HG03135 (cell line): ENCODE results near the gene UPF1.

ENCODE experiments used
- ATAC-seq: cut with Tn5 transposase; IDR thresholded peaks from one replicate; pipeline ENCODE4 v1.9.1; 2021; ENCODE audit warnings: mild to moderate bottlenecking, moderate library complexity; ENCODE audit not compliant: unreplicated experiment

The UPF1 gene

DNA sequence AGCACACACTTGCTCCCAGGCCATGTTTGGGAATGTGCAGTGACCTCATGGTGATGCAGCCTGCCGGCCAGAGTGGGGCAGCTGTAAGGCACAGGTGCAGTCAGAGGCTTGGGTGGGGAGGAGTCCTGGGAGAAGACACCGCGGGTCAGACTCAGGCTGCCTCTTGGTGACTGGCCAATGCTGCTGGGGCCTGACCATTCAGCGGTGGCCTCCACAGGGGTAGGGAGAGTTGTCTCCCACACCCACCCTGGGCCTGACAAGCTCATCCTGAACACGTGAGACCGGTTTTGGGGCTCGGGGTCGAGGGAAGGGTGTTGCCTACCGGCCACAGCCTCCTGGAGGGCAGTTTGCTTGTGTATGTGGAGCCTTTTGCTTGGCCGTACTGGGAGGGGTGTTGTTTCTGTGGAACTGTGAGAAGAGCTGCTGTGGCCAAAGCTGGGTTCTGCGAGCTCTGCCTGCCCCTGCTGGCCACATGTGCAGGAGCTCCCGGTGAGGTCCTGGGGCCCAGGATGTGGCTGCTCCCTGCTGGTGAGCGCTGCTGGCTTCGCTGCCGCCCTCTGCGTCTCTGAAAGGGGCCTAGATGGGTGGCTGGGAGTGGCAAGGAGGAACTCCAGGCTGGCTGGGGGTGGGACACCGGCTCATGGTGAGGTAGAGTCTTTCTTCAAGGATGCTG is 22.1 kb downstream of the UPF1 start:
- ATAC-seq: no peak

DNA sequence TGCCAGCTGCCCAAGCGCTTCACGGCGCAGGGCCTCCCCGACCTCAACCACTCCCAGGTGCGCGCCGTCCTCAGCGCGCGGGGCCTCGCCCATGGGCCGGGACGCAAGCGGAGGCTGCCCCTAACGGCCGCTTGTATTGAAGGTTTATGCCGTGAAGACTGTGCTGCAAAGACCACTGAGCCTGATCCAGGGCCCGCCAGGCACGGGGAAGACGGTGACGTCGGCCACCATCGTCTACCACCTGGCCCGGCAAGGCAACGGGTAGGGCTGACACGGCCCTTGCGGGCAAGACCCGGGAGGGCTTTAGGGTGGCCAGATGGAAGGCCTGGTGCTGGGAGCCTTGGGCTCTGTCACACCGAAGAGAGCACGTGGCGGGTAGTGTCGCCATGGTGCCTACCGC is 23.2 kb downstream of the UPF1 start:
- ATAC-seq: no peak

DNA sequence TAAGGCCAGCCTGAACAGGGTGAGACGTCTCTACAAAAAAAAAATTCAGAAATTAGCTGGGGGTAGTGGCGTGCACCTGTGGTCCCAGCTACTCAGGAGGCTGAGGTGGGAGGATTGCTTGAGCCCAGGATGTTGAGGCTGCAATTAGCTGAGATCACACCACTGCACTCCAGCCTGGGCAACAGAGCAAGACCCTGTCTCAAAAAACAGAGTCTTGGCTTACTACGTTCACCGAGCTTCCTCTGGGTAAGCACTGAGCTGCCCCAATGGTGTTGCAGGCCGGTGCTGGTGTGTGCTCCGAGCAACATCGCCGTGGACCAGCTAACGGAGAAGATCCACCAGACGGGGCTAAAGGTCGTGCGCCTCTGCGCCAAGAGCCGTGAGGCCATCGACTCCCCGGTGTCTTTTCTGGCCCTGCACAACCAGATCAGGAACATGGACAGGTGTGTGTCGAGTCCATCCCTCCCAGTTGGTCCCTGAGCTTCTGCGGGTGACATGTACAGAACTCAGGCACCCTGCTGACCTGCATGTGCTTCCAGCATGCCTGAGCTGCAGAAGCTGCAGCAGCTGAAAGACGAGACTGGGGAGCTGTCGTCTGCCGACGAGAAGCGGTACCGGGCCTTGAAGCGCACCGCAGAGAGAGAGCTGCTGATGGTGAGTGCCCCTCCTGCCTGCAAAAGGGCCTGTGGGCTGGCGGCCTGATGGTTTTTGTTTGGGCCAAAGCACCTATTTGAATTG is 24.1 kb downstream of the UPF1 start:
- ATAC-seq: no peak

DNA sequence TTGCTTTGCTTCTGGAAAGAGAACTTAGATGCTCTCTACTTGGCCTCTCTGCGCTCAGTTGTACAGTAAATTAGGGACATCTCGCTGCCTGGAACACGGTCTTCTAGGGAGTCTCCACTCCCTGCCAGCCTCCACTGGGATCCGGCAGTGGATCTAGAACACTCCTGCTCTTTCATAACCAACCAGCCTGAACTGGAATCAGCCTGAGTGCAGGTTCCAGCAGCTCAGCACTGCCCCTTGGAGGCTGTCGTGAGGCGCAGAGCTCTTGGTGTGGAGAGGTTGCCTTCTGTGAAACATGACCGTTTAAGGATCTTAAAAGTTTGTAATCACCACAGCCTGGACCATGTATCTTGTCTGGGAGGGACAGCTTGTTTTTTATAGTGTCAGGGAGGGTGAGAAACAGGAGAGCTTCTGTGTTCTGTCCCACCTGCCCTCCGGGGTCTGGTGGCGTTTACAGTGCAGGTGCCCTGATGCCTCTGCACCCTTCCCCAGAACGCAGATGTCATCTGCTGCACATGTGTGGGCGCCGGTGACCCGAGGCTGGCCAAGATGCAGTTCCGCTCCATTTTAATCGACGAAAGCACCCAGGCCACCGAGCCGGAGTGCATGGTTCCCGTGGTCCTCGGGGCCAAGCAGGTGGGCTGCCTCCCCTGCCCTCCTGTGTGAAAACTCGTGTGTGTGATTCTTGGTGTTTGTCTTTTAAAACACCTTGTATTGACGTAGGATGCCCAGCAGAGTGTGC is 24.8 kb downstream of the UPF1 start:
- no peak for ATAC-seq

DNA sequence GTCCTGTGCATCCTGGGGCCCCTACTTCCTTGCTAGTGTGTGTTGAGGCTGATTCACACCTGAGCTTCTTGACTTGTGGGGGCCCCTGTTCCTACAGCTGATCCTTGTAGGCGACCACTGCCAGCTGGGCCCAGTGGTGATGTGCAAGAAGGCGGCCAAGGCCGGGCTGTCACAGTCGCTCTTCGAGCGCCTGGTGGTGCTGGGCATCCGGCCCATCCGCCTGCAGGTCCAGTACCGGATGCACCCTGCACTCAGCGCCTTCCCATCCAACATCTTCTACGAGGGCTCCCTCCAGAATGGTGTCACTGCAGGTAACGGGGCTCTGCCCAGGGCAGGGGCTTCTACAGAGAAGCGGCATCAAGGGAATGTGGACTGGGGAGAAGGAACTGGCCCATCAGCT is 25.5 kb downstream of the UPF1 start:
- ATAC-seq: no peak

DNA sequence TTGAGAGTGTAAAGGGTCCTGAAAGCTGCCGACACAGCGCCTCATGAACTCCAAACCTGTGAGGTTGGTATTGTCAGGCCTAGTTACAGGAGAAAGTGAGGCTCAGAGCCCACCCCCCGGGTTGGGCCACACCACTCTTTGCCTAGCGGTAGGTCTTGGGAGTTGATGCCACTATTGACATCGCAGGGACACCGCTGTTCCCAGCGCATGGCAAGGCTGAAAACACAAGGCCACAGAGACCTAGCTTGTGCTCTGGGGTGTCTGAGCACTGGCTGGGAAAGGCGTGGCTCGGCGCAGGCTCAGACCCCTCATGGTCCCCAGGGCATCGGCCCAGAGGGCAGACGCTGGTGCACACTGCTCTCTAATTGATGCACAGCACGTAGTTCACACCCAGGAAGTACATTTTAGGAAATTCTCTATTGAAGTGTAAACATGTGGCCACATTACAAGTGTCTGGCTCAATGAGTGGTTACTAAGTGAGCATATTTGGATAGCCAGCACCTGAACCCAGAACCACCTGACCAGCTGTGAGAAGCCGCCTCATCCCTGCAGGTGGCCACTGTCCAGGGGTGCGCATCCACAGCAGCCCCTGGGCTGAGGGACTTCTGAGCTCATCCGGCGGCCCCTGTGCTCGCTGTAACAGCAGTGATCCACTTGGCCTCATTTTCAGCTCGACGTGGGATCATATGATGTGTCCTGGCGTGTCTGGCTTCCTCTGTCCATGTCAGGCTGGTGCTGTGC is 27.3 kb downstream of the UPF1 start:
- no peak for ATAC-seq

DNA sequence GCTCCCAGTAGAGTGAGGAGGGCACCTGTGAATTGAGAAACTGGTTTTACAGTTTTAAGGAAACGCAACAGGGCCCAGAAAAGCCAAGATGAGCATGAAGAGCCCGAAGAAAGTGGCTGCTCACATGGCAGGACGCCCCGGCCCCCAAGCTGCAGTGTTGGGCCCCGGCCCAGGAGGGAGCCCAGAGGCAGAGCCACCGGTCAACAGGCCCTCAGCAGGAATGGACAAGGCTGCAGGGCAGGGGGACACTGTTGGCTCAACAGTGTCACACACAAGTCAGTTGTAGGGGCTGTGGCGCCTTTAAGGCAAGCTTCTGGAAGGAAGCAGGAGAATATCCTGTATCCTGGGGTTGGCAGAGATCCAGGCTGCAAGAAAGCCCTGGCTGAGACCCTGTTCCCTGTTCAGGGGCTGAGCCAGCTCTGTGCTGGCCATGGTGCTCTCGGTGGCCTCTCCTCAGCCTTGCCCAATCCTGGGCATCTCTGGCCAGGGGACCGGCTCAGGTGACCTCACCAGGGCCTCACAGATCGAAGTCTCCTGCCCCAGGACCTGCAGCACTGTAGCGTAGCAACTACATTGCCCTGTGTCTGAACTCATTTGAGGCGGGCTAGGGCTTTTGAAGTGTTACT is 28.0 kb downstream of the UPF1 start:
- no peak for ATAC-seq

DNA sequence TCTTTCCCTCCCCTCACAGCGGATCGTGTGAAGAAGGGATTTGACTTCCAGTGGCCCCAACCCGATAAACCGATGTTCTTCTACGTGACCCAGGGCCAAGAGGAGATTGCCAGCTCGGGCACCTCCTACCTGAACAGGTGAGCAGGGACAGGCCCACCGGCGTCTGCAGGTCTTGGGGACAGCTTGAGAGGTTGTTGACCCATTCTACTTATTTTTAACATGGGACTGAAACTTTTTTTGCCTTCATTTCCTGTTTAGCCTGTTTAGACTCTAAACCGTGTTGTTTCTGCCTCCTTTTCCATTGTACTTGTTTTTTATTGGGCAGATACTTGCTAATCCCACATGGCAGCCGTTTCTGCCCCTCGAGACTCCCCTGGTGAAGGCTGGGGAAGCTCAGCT is 28.5 kb downstream of the UPF1 start:
- ATAC-seq: no peak

DNA sequence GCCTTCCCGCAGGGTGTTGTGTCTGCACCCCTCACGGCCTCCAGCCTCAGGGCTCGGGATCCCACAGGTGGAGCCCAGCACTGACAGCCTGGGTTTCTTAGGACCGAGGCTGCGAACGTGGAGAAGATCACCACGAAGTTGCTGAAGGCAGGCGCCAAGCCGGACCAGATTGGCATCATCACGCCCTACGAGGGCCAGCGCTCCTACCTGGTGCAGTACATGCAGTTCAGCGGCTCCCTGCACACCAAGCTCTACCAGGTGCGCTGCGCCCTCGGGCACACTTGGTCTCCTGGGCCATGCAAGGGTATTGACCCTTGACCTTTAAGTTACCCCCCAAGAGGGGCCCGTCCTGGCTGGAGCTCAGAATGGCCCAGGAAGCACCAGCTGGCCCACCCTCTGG is 29.0 kb downstream of the UPF1 start:
- ATAC-seq: no peak

DNA sequence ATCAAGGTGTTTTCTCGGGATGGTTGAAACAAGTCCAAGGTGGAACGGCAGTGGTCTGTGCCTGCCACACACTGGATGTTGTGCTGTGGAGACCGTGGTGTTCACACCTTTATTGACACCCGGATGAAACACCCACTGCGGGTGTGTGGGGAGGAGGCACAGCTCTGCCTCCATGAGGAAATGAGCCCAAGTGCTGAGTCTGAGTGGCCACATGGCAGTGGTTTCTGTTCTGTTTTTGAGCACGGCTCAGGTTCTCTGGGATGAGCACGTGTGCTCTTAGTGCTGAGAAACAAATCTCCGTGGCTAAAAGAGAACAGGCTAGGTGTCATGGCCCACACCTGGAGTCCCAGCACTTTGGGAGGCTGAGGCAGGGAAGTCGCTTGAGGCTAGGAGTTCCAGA is 29.5 kb downstream of the UPF1 start:
- no peak for ATAC-seq

DNA sequence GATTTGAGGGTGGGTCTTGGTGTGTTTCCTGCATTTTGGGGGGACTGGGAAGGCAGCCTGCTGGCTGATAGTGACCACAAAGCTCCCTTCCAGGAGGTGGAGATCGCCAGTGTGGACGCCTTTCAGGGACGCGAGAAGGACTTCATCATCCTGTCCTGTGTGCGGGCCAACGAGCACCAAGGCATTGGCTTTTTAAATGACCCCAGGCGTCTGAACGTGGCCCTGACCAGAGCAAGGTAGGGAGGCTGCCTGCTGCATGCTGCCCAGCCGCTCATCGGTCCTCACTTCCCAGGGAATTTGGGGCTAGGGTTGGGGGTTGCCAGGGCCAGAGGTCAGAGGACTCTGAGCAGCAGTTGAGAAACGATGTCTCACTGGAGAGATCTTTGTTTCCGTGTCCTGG is 30.2 kb downstream of the UPF1 start:
- no peak for ATAC-seq

DNA sequence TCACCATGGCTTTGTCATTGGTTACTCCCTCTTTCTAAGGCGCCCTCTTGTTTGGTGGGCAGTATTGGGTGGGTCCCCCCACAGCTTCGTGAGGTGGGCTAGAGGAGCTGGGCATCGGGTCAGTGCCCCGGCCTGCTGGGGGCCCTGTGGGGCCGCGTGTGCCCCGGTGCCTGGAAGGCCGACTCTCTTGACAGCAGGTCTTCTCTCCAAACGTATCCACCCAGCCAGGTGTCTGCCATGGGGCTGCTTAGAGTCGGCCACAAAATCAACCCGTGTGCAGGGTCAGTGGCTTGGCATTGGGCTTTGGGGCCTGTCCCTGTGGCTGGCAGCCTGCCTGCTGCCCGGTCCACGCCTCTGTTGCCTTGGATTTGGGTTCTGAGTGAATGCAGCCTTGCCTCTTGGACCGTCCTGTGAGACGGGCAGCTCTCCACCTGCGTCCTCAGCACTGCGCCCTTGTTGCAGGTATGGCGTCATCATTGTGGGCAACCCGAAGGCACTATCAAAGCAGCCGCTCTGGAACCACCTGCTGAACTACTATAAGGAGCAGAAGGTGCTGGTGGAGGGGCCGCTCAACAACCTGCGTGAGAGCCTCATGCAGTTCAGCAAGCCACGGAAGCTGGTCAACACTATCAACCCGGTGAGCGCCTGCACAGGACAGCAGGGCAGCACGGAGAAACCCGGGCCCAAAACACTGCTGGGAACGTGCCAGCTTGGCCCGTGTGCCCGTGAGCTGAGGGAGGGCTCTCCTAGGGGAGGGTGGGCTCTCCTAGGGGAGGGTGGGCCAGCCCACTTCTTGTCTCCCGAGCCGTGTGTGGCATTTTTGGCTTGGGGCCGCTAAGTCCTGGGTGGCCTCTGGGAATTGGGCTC is 31.4 kb downstream of the UPF1 start:
- ATAC-seq: no peak

DNA sequence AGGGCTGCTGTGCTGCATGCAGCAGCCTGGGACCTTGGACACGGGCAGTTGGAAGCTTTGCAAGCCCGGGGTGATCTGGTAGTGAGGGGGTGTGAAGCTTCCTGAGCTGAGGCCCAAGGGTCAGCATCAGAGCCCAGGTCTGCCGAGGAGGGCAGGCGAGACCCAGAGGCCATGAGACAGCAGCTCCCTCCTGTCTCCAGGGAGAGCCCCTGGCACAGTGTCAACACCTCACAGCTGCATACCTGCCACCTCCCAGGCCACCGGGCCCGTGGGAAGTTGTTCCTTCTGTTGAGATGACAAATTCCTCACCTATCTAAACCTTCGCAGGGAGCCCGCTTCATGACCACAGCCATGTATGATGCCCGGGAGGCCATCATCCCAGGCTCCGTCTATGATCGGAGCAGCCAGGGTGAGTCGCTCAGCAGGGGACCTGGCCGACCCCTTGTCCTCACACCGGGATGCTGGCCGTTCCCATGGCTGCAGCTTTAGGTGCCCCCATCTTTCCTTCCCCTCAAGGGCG is 32.1 kb downstream of the UPF1 start:
- ATAC-seq: no peak

DNA sequence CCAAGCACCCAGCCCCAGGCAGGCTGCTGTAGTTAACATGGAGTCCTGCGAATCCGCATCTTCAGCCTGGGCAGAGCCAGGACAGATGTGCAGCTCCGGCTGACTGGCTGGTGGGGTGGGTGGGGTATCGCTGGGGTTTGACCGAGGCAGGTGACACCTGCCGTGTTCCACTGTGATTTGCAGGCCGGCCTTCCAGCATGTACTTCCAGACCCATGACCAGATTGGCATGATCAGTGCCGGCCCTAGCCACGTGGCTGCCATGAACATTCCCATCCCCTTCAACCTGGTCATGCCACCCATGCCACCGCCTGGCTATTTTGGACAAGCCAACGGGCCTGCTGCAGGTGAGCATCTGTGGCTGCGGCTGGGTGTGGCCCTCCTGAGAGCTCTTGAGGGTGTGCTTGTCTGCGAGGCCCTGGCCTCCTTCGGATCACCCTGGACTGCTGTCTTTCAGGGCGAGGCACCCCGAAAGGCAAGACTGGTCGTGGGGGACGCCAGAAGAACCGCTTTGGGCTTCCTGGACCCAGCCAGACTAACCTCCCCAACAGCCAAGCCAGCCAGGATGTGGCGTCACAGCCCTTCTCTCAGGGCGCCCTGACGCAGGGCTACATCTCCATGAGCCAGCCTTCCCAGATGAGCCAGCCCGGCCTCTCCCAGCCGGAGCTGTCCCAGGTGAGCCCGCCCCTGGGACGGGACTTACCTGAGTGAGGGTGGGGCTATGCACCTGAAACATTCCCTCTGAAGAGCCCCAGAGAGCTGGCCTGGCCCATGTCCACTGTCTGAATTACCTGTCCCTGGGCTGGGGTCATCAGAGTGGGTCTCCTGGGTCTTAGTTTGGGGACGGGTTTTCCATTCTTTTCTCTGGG is 33.6 kb downstream of the UPF1 start:
- no peak for ATAC-seq

DNA sequence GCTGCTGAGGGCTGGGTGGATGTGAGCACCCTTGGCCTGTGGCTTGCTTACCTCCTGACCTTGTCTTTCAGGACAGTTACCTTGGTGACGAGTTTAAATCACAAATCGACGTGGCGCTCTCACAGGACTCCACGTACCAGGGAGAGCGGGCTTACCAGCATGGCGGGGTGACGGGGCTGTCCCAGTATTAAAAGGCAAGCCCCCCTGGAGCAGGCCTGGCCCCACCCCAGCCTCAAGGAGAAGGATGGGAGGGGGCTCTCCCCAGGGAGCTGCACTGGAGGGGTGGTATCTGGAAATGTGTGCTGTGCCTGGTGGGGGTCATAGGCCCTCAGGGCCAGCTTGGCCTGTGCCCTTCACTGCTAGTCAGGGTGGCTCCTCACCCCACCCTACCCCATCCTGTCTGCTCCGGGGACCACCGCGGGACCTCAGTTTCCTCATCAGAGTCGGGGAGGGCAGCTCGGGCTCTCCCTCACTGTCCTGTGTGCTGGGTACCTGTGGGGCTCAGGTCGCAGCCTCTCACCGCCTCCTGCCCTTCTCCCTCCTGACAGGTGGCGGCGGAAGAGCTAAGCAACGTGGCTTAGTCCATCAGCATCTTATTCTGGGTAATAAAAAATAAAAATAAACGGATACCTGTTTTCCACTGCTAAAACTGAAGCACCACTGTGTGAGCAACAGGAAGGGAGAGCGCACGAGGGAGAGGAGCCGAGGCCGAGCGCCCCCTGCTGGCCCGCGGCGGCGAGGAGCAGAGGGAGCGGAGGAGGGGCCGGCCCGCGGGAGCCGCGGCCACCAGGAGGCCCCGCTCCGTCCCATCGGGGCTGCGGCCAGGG is 34.4 kb downstream of the UPF1 start:
- no peak for ATAC-seq

DNA sequence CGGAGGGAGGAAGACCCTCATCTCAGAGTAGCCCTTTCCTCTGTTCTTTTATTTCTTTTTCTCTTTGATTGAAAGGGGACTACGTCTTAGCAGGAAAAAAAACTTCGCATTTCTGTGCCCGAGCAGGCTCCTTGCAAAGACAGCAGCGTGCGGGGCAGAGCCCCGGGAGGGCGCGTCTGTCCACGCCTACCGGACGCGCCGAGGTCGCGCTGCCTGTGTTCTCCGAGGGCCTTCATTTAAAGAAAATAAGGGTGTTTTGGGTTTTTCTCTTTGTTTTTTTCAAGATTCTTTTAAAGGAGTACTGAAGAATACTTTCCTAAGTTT is 35.0 kb downstream of the UPF1 start:
- no peak for ATAC-seq

DNA sequence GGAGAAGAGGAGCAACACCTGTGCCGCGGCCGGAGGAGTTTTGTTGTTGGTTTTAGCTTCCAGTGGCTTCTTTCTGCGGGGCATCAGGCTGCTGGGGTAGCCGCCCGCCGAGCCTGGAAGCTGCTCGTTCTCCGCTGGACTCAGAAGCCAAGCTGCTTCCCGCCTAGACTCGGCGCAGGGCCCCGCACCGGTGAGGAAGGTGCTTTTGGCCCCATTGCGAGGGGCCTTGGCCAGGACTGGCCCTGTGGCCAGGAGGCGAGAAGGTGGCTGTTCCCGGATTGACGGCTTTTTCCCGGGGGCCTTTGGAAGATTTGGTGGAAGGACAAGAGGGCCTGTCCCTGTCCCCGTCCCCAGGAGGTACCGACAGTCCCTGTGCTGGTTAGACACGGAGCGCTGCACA is 35.4 kb downstream of the UPF1 start:
- no peak for ATAC-seq

DNA sequence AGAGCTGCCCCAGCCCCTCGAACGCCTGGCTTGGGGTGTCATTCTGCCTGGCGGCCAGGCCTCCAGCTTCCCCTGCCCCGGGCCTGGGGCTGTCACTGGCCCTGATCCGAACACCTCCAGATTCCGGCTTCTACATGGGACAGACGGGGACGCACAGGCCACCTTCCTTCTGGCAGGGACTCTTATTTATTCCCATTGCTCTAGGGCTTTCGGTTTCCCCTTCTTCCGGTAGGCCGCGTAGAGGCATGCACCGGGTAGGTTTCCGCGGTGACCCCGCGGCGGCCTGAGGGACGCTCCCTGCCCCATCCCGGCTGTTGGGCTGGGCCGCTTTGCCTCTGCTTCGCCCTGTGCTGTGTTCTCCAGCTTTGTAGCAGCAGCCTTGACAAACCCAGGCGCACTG is 36.0 kb downstream of the UPF1 start:
- no peak for ATAC-seq
